Activated CD8-positive, alpha-beta memory T cell treated with anti-CD3 and anti-CD28 coated beads for 4 hours (primary cell): ENCODE results near the gene CXCR6.

ENCODE experiments used
- DNase-seq, 2 donors: peaks; one replicate each; pipeline ENCODE4 v3.0.0-alpha.2; 2020; ENCODE audit warnings: low read depth in 2 of 2

Gene CXCR6

GRCh38 chr3:45922039-45922326 lies 21.3 kb upstream of the CXCR6 start:
- DNase-seq, result no peak

GRCh38 chr3:45922950-45923590 lies 20.2 kb upstream of the CXCR6 start:
- DNase-seq, result no peak

GRCh38 chr3:45923755-45924154 lies 19.5 kb upstream of the CXCR6 start:
- DNase-seq, result no peak

DNA sequence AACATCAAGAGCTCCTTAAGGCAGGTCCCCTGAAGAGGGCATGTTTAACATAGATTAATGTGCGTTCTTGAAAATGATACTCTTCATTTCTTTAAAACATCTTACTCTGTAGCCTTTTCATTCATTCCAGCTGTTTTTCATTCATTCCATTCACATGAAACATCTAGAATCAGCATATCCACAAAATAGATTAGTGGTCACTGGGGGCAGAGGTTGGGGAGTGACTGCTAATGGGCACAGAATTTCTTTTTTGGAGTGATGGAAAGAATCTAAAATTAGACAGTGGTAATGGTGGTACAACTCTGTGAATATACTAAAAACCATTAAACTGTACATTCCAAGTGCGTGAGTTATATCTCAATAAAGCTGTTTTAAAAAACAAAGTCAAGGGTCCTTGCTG lies 15.4 kb upstream of the CXCR6 start:
- no peak for DNase-seq

DNA sequence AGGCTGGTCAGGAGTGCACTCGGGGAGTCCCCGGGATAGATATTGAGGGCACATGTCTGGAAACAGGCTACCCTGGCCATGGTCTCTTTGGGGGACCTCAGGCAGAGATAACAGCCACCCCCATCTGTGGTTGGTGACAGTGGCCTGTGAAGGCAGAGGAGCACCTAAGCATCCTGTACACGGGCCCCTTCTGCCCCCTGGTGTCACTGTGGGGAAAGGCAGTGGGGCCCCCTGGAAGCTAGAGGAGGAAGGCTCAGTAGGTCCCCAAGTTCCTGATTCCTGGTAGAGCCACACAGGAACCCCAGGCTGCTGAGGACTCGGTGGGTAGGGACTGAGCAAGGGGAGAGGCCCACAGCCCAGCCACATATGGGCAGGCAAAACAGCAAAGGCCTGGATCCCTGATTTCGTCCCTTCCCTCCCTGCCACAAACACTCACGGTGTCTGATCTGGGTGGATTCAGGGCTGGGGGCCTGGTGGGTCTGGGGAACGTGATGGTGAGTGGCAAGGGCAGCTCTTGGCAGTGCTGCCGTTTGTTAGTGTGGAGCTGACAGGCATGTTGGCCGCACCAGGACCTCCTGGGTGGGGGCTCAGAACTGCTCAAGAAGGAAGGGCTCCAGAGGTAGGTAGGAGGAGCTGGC lies 14.1 kb upstream of the CXCR6 start:
- peak; percentile 29 to 41 for DNase-seq

DNA sequence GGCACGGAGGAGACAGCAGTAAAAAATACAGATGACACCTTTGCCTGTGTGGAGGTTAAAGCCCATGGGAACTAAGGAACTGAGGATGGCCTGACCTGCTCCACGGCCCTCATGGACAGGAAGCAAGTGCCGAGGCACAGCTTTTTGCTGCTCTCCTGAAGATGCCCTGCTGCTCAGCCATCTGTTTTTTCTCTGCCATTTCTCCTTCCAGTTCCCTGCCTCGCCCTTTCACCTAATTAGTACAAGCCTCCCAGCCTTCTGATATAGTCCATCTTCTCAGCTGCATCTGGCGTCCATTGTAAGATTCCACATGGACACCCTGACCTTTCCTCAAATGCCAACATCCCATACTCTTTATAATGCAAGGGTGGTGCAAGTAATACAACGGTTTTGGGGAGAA lies 11.8 kb upstream of the CXCR6 start:
- no peak for DNase-seq

GRCh38 chr3:45932112-45932511 lies 11.2 kb upstream of the CXCR6 start:
- DNase-seq, result no peak

DNA sequence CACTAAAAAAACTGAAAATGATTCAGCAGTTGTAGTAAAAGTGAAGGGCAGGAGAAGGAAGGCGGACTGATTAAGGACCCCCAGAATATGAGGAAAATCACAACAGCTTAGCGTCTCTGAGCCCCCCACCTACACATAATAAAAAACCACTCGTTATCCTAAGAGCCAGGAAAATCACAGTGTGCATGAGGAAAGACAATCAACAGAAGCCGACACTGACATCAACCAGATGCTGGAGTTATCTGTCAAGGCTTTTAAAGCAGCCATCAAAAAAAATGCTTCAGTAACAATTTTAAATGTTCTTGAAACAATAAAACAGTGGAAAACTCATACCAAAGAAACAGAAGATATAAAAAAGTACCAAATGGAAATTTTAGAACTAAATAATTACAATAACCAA lies 9.7 kb upstream of the CXCR6 start:
- DNase-seq, result no peak

DNA sequence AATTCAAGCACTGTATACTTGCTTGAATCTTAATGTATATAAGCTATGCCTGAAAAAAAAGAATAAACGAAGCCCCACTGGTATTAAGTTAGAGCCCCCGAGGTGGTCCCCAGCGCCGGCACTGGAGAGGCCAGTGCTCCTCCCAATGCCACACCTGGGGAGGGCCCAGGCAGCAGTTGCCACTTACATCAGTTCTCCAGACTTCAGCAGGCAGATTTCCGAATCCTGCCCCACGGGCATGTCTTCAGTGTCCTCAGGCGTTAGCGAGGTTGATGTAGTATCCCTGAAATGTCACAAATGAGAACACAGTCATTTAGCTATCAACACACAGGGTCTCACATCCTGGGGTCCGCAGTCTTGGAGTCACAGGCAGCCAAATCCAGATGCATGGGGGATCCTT lies 7.0 kb upstream of the CXCR6 start:
- no peak for DNase-seq

GRCh38 chr3:45937206-45938042 lies 5.8 kb upstream of the CXCR6 start:
- DNase-seq, result no peak

- DNase-seq, result no peak
These were observed 5.2 kb upstream of the CXCR6 start for GRCh38 chr3:45938043-45938435.

GRCh38 chr3:45938864-45939263 lies 4.4 kb upstream of the CXCR6 start:
- peak; percentile 75 to 80 for DNase-seq

DNA sequence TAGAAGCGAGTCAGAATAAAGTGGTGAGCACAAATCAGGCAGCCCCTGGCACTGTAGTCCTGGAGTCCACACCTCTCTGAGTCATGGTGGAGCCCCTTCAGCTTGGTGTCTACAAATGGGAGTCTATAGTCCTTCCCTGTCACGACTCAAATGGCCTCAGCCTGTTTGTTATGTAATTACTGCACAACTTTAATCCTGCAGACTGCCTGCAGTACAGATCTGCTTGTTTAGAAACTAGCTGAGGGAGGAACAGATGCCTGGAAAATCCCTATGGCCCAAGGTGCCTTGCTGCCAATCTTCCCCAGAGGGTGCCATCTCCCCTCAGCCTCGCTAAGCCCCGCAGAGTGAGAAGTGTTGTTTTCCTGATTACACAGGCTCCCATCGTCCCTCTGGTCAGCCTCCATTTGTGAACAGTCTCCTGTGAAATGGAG lies 3.9 kb upstream of the CXCR6 start:
- no peak for DNase-seq

DNA sequence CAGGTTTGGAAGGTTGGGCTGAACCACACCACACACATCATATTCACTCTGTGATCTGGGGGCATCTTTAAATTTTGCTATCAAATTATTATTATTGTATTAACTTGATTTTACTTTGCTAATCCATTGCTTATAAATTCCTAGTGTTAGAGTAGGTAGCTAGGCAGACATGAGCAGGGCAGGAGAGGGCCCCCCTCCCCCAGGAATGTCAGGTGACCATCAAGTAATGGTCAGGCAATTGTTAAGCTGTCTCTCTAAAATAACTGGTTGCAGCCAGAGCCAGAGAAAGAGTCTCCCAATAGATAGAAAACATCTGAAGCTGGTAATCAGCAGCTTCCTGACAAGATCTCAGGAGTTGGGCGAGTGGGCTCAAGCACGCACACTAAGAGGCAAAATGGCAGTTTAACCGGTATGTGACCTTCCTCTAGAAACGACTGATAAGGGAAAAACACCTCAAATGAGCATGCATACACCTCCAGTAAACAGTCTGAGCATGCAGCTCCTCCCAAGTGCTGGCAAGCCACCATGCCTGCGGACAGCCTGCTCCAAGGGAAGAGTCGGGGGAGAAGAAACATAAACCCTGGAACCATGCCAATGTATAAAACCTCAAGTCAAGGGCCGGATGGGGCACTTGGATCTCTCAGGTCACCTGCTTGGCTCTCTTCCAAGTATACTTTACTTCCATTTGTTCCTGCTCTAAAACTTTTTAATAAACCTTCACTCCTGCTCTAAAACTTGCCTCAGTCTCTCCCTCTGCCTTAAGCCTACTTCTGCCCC lies 3.1 kb upstream of the CXCR6 start:
- no peak for DNase-seq

GRCh38 chr3:45940781-45941365 lies 2.4 kb upstream of the CXCR6 start:
- no peak for DNase-seq

DNA sequence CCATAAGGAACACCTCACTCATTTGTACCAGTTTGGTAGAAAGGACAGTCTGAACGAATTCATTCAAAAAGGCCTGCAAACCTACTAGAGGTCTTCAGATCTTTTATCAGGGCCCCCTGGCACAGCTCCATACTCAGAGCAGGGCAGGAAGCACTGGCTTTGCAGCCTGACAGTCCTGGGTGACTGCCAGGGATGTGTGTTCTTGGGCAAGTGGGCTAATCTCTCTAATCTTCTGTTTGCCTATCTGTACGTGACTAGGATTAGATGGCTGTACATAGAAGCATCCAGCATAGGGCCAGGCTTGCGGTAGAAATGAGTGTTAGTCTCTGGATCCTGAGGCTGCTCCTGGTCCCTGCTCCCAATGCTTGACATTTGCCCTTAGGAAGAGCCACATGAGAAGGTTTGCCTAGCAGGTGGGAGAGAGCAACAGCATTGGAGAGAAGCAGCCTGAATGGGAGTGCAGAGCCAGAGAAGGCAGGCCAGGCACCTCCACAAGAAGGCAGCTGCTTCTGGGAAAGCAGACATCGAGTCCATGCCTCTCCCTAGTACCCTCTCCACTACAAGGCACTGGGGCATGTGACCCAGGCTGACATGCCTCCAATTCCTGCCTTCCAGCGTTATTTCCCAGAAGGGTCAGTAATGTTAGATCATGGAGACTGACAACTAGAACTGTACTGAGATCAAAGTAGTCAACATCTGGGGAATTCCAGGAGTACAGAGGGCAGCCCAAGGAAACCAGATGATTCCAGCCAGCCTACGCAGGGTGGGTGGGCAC lies 1.0 kb upstream of the CXCR6 start:
- DNase-seq, result no peak

DNA sequence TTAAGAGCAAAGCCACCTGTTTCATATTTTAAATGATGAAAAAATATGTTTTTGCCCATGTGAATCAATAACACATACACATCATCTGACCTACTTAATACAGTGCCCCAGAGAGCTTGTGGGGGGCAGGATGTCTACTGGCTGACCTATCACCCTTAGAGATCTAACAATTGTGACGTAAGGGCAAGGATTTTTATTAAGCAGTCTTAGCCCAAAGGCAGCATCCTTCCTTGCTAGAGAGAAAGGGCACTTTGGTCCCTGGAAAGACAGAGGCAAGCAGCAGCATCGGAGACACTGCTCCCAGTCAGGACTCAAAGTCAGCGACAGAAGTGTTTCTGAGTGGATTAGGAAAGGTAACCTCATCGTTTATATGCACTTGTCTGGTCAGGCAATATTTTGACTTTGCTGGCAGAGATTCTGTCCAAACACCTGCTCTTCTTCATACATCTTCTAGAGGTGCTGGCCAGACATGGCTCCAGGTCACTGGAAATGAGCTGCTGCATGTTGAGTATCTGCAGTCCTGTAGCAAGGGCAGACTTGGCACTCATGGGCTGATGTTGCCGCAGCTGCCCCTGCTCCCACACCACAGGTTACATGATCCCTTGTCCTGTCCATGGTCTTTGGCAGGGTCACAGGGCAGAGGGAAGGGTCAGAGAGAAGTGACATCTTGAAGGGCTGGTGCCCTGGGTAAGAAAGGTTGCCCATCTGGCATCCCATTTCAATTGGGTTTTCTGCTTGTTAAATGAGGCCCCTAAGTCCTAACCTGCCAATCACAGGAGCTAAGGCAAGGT lies 1.8 kb downstream of the CXCR6 start:
- DNase-seq, result no peak

DNA sequence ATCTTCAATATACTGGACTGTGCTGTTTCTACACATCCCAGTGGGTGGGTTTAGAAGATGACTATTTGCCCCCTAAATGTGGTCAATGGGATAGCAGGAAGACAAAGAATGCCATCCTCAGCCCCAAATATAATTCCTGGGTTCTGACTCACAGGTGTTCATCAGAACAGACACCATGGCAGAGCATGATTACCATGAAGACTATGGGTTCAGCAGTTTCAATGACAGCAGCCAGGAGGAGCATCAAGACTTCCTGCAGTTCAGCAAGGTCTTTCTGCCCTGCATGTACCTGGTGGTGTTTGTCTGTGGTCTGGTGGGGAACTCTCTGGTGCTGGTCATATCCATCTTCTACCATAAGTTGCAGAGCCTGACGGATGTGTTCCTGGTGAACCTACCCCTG lies 3.0 kb downstream of the CXCR6 start:
- DNase-seq, result no peak

DNA sequence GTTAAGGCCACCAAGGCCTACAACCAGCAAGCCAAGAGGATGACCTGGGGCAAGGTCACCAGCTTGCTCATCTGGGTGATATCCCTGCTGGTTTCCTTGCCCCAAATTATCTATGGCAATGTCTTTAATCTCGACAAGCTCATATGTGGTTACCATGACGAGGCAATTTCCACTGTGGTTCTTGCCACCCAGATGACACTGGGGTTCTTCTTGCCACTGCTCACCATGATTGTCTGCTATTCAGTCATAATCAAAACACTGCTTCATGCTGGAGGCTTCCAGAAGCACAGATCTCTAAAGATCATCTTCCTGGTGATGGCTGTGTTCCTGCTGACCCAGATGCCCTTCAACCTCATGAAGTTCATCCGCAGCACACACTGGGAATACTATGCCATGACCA lies 3.6 kb downstream of the CXCR6 start:
- no peak for DNase-seq

GRCh38 chr3:45947361-45947760 lies 4.1 kb downstream of the CXCR6 start:
- DNase-seq, result no peak
